ENCODE data around the gene RANBP17. TPM values are rescaled to one million over a fixed set of nuclear protein-coding genes. Genes with fewer than 3 reads are reported as not detected.
"Not testable (repeated sequence)": the region's sequence is repeated elsewhere in the genome, so short reads cannot be mapped to it uniquely, and the experiment has no call there.

The RANBP17 gene
- total RNA-seq, 1 donor from 2014 or later, result 12.3 TPM

GRCh38 chr5:171288066-171288465 is 426.2 kb downstream of the RANBP17 start:
- no peaks in the 10 kb centered on the region for H3K9me3 ChIP-seq
- DNase-seq (no peak), ATAC-seq (no peak)
- H3K4me1 ChIP-seq, result no peaks in the 10 kb centered on the region
- H3K4me3 ChIP-seq, result no peak overlapping the region
- H3K36me3 ChIP-seq, result no peaks in the 10 kb centered on the region
- H3K27me3 ChIP-seq (ENCODE audit: low read depth), result no peaks in the 10 kb centered on the region
- intact Hi-C loops (cut with DNase I), result no loop called here
- no peak for TF ChIP-seq CTCF (IDR thresholded peaks at IDR 0.05)
- H3K27ac ChIP-seq, result no peak overlapping the region

- ATAC-seq, result no peak
- TF ChIP-seq CTCF (IDR thresholded peaks at IDR 0.05), result no peak
- Histone ChIP-seq H3K4me1 (no peaks in the 10 kb centered on the region), H3K27ac (no peak overlapping the region), H3K4me3 (no peak overlapping the region), H3K27me3 (ENCODE audit: low read depth) (no peaks in the 10 kb centered on the region), H3K9me3 (no peaks in the 10 kb centered on the region), H3K36me3 (no peaks in the 10 kb centered on the region)
- intact Hi-C loops (cut with DNase I), result no loop called here
- DNase-seq, result no peak
Measured at GRCh38 chr5:171291371-171291770, 429.6 kb downstream of the RANBP17 start.

- no peaks in the 10 kb centered on the region for H3K4me1 ChIP-seq
- no peak for TF ChIP-seq CTCF (IDR thresholded peaks at IDR 0.05)
- H3K36me3 ChIP-seq, result no peaks in the 10 kb centered on the region
- DNase-seq (no peak), ATAC-seq (no peak)
- no peaks in the 10 kb centered on the region for H3K27me3 ChIP-seq (ENCODE audit: low read depth)
- H3K9me3 ChIP-seq, result no peaks in the 10 kb centered on the region
- H3K27ac ChIP-seq, result no peak overlapping the region
- intact Hi-C loops (cut with DNase I), result no loop called here
- no peak overlapping the region for H3K4me3 ChIP-seq
Measured at GRCh38 chr5:171295299-171295698, 433.5 kb downstream of the RANBP17 start.

DNA sequence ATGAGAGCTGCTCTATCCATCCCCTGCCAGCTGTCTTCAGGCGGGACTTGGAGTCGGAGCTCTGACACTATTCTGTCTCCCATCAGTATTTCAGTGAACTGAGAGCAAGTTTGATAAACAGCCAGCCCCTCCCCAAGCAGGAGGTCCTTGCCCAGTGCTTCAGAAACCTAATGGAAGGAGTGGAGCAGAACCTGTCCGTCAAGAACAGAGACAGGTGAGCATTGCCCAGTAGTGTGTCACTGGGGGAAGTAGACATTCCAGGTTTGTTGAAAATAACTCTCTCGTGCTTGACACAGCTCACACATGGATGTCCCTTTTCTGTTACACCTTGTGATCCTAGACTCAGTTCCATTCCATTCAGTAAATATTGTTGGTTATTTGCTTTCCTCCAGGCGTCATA is 434.0 kb downstream of the RANBP17 start:
- H3K4me3 ChIP-seq, result no peak overlapping the region
- TF ChIP-seq CTCF (IDR thresholded peaks at IDR 0.05), result no peak
- intact Hi-C loops (cut with DNase I), result no loop called here
- no peaks in the 10 kb centered on the region for H3K9me3 ChIP-seq
- H3K36me3 ChIP-seq, result no peaks in the 10 kb centered on the region
- DNase-seq (no peak), ATAC-seq (no peak)
- H3K27ac ChIP-seq, result no peak overlapping the region
- no peaks in the 10 kb centered on the region for H3K4me1 ChIP-seq
- H3K27me3 ChIP-seq (ENCODE audit: low read depth), result no peaks in the 10 kb centered on the region

DNA sequence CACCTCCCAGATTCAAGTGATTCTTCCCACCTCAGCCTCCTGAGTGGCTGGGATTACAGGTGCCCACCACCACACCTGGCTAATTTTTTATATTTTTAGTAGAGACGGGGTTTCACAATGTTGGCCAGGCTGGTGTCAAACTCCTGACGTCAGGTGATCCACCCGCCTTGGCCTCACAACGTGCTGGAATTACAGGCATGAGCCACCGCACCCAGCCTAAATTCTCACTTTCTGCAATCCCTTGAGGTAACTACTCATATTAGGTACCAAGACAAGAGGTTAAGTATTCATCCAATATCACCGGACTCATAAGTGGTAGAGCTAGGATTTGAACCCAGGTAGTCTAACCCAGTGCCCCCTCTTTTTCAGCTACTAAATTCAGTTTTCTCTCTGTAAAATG is 436.1 kb downstream of the RANBP17 start:
- H3K4me3 ChIP-seq; H3K36me3 ChIP-seq; H3K27ac ChIP-seq; DNase-seq; intact Hi-C loops (cut with DNase I); H3K4me1 ChIP-seq; H3K27me3 ChIP-seq (ENCODE audit: low read depth); ATAC-seq; H3K9me3 ChIP-seq: not testable (repeated sequence)

DNA sequence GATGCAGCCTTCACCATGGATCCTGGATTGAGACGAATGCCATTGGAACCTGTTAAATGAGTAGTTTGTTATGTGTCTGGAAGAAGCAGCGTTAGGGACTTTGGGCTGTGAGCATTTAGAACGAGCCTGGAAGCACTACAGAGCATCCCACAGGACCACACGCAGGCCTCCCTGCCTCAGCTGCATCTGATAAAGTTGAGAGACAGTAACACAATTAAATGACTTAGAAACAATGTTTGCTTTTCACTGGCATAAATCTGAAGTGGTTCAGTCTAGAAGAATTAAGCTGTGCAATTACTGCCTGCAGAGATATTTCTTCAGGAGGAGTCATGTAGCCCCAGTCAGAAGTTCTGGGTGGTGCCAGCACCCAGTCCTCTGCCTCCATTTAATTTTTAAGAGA is 437.4 kb downstream of the RANBP17 start:
- Histone ChIP-seq H3K4me3 (no peak overlapping the region), H3K27me3 (ENCODE audit: low read depth) (peaks cover 11% of the 10 kb centered on the region), H3K36me3 (no peaks in the 10 kb centered on the region), H3K4me1 (no peaks in the 10 kb centered on the region), H3K9me3 (no peaks in the 10 kb centered on the region), H3K27ac (no peak overlapping the region)
- no peak for ATAC-seq
- intact Hi-C loops (cut with DNase I), result no loop called here
- DNase-seq, result no peak
- no peak for TF ChIP-seq CTCF (IDR thresholded peaks at IDR 0.05)

Data from lower lobe of right lung (tissue), 2 donors.